Calu3 (cell line): ENCODE results near the gene HOXA9. TPM values are rescaled to one million over a fixed set of nuclear protein-coding genes. Genes with fewer than 3 reads are reported as not detected.

Source experiments
- BruUV-seq: library from RNA; stranded (reverse); fragments of 400-500 nt; replicated peaks from 2 replicates; lab custom pipeline; 2021; lab: Mats Ljungman, UMichigan
- CTCF ChIA-PET: fragments of 300-600 bp; sonication (Branson Sonifier 250); formaldehyde crosslinking; loops from one replicate; lab custom pipeline; 2022; ENCODE audit warnings: antibody characterized with exemption; lab: Charles Lee
- DNase-seq: peaks from one replicate; pipeline ENCODE4 v3.0.0; 2022
- H3K27ac Mint-ChIP-seq: one replicate; pipeline ENCODE4 v1.8.0; 2022; ENCODE audit warnings: mixed read lengths; ENCODE audit not compliant: unreplicated experiment
- H3K27me3 Mint-ChIP-seq: one replicate; pipeline ENCODE4 v1.8.0; 2022; ENCODE audit warnings: mixed read lengths; ENCODE audit not compliant: unreplicated experiment
- H3K36me3 Mint-ChIP-seq: one replicate; pipeline ENCODE4 v1.8.0; 2022; ENCODE audit warnings: mild to moderate bottlenecking, moderate library complexity, mixed read lengths; ENCODE audit not compliant: insufficient read depth, unreplicated experiment
- H3K4me1 Mint-ChIP-seq: one replicate; pipeline ENCODE4 v1.8.0; 2022; ENCODE audit warnings: mild to moderate bottlenecking, low read depth, mixed read lengths; ENCODE audit not compliant: unreplicated experiment
- H3K4me3 Mint-ChIP-seq: one replicate; pipeline ENCODE4 v1.8.0; 2022; ENCODE audit warnings: mild to moderate bottlenecking, low read depth, moderate library complexity, mixed read lengths; ENCODE audit not compliant: unreplicated experiment
- H3K9me3 Mint-ChIP-seq: one replicate; pipeline ENCODE4 v1.8.0; 2022; ENCODE audit warnings: low read depth, mixed read lengths; ENCODE audit not compliant: unreplicated experiment
- CTCF ChIP-seq: fragments of 200-600 bp; IDR thresholded peaks from one replicate; pipeline ENCODE4 v1.8.0; 2022; ENCODE audit warnings: antibody characterized with exemption; ENCODE audit not compliant: unreplicated experiment
- intact Hi-C: fragments of 100-400 bp; cut with micrococcal nuclease; formaldehyde crosslinking; loops from one replicate; pipeline ENCODE4 v1.10.0; 2022; ENCODE audit not compliant: unreplicated experiment
- total RNA-seq: library from RNA; stranded (reverse); gene quantifications from 2 replicates; pipeline ENCODE4 v1.2.3, GENCODE V29; 2022

HOXA9 gene
- total RNA-seq, 1 experiment from 2014 or later, result 2.5 TPM

GRCh38 chr7:27192546-27193334 lies 27.4 kb upstream of the HOXA9 start:
- H3K9me3 Mint-ChIP-seq, result no peaks in the 10 kb centered on the region

GRCh38 chr7:27191833-27192545 lies 26.7 kb upstream of the HOXA9 start:
- Mint-ChIP-seq H3K9me3 (no peaks in the 10 kb centered on the region), H3K4me1 (no peaks in the 10 kb centered on the region), H3K36me3 (peaks cover 9% of the 10 kb centered on the region), H3K4me3 (peak overlapping the region; percentile 61), H3K27ac (no peak overlapping the region), H3K27me3 (peaks cover 57% of the 10 kb centered on the region)
- CTCF ChIA-PET, result interaction anchor here (0.6 to 0.7 kb wide), 3 partner anchors 48 to 1930 kb away, joined by 3 to 5 read pairs (median 4); no protein-coding TSS in a partner anchor
- TF ChIP-seq CTCF, result no peak
- DNase-seq, result no peak
- intact Hi-C loops, result no loop called here
- BruUV-seq, result no TSS peak

More at GRCh38 chr7:27192546-27193334, 27.4 kb upstream of the HOXA9 start:
- no peak overlapping the region for H3K27ac Mint-ChIP-seq
- no peak for TF ChIP-seq CTCF
- H3K36me3 Mint-ChIP-seq, result peaks cover 7% of the 10 kb centered on the region
- CTCF ChIA-PET, result interaction anchor here (0.6 to 0.7 kb wide), 2 partner anchors 47 to 1930 kb away, joined by 3 to 5 read pairs; no protein-coding TSS in a partner anchor
- intact Hi-C loops, result no loop called here
- peak; percentile 28 for DNase-seq
- no peaks in the 10 kb centered on the region for H3K4me1 Mint-ChIP-seq
- peaks cover 60% of the 10 kb centered on the region for H3K27me3 Mint-ChIP-seq
- peak overlapping the region; percentile 61 for H3K4me3 Mint-ChIP-seq
- no TSS peak for BruUV-seq

- H3K4me3 Mint-ChIP-seq, result peak overlapping the region; percentile 61
- no peak for DNase-seq
- no peak for TF ChIP-seq CTCF
- no TSS peak for BruUV-seq
- peaks cover 9% of the 10 kb centered on the region for H3K36me3 Mint-ChIP-seq
- CTCF ChIA-PET, result interaction anchor here (1.5 kb wide), 1 partner anchor 11 kb away, joined by 4 read pairs; no protein-coding TSS in a partner anchor
- H3K9me3 Mint-ChIP-seq, result no peaks in the 10 kb centered on the region
- intact Hi-C loops, result no loop called here
- peaks cover 64% of the 10 kb centered on the region for H3K27me3 Mint-ChIP-seq
- no peak overlapping the region for H3K27ac Mint-ChIP-seq
- no peaks in the 10 kb centered on the region for H3K4me1 Mint-ChIP-seq
Observed at GRCh38 chr7:27191161-27191731, 25.9 kb upstream of the HOXA9 start.

GRCh38 chr7:27189997-27190748 lies 24.8 kb upstream of the HOXA9 start:
- DNase-seq, result no peak
- H3K36me3 Mint-ChIP-seq, result peaks cover 10% of the 10 kb centered on the region
- intact Hi-C loops, result no loop called here
- TF ChIP-seq CTCF, result no peak
- no peaks in the 10 kb centered on the region for H3K9me3 Mint-ChIP-seq
- H3K27ac Mint-ChIP-seq, result no peak overlapping the region
- peaks cover 74% of the 10 kb centered on the region for H3K27me3 Mint-ChIP-seq
- H3K4me3 Mint-ChIP-seq, result no peak overlapping the region
- CTCF ChIA-PET, result interaction anchor here (0.5 to 1.5 kb wide), 3 partner anchors 10 to 1190 kb away, joined by 3 to 5 read pairs (median 4); partner anchors contain the start of gene HOXA13
- BruUV-seq, result no TSS peak
- H3K4me1 Mint-ChIP-seq, result no peaks in the 10 kb centered on the region
